Adrenal gland (tissue), 5 donors: Measurements from ENCODE around the gene SMIM11.

Source experiments
- POLR2A ChIP-seq, 2 donors: fragments of 450-650 bp; IDR thresholded peaks; one replicate each; pipeline ENCODE4 v1.6.1; 2017; ENCODE audit warnings: antibody characterized with exemption in 2 of 2, mild to moderate bottlenecking in 2 of 2, moderate library complexity in 1 of 2
- TF ChIP-seq, protein P1 (sequence below), 6 experiments: fragments of 450-650 bp in 4 of 6; fragments of 200-600 bp in 2 of 6; sonication (generic) in 1 of 6; IDR thresholded peaks; 1 replicate in 5 of 6; 2 replicates in 1 of 6; pipeline versions ENCODE4 v1.5.1 to v1.8.0; 2016 to 2021; ENCODE audit warnings: antibody characterized with exemption in 6 of 6, mild to moderate bottlenecking in 2 of 6, moderate library complexity in 1 of 6
- donor health status: DM: no; HTN: no; CAD: no.

DNA sequence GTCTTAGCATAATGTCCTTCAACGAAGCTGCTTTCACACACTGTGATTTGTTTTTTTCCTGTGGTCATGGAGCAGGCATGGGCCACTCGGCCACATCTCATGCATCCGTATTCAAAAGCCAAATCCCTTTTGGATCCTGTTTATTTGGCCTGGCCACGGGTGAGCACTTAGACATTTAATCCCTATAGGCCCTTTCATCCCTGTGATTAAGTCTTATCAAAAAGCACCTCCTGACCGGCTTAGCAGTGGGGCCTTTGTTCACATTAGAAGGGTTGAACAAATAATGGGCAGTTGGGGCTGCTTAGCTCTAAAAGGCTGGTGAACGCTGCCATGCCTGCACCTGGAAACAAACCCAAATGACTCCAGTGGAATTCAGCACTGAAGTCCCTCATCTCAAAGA is 9.5 kb upstream of the SMIM11 start:
- TF ChIP-seq, protein P1, sequence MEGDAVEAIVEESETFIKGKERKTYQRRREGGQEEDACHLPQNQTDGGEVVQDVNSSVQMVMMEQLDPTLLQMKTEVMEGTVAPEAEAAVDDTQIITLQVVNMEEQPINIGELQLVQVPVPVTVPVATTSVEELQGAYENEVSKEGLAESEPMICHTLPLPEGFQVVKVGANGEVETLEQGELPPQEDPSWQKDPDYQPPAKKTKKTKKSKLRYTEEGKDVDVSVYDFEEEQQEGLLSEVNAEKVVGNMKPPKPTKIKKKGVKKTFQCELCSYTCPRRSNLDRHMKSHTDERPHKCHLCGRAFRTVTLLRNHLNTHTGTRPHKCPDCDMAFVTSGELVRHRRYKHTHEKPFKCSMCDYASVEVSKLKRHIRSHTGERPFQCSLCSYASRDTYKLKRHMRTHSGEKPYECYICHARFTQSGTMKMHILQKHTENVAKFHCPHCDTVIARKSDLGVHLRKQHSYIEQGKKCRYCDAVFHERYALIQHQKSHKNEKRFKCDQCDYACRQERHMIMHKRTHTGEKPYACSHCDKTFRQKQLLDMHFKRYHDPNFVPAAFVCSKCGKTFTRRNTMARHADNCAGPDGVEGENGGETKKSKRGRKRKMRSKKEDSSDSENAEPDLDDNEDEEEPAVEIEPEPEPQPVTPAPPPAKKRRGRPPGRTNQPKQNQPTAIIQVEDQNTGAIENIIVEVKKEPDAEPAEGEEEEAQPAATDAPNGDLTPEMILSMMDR (IDR thresholded peaks at IDR 0.05): no peak
- no peak for TF ChIP-seq POLR2A (IDR thresholded peaks at IDR 0.05)
